Measurements from ENCODE around the gene SMOC2.

Gene SMOC2

GRCh38 chr6:168600381-168600780, 159.4 kb downstream of the SMOC2 start:
- TF ChIP-seq CTCF (IDR thresholded peaks at IDR 0.05; ENCODE audit: low read depth, low read length), result no peak
- no peak overlapping the region for H3K4me3 ChIP-seq (ENCODE audit: low read depth, low read length)

GRCh38 chr6:168601111-168601510, 160.1 kb downstream of the SMOC2 start:
- H3K4me3 ChIP-seq (ENCODE audit: low read depth, low read length), result no peak overlapping the region
- TF ChIP-seq CTCF (IDR thresholded peaks at IDR 0.05; ENCODE audit: low read depth, low read length), result no peak

GRCh38 chr6:168601546-168601945, 160.6 kb downstream of the SMOC2 start:
- TF ChIP-seq CTCF (IDR thresholded peaks at IDR 0.05; ENCODE audit: low read depth, low read length), result no peak
- no peak overlapping the region for H3K4me3 ChIP-seq (ENCODE audit: low read depth, low read length)

- TF ChIP-seq CTCF (IDR thresholded peaks at IDR 0.05; ENCODE audit: low read depth, low read length), result no peak
- H3K4me3 ChIP-seq (ENCODE audit: low read depth, low read length), result no peak overlapping the region
Measured at GRCh38 chr6:168602576-168602975, 161.6 kb downstream of the SMOC2 start.

GRCh38 chr6:168603234-168603633, 162.2 kb downstream of the SMOC2 start:
- H3K4me3 ChIP-seq (ENCODE audit: low read depth, low read length), result no peak overlapping the region
- TF ChIP-seq CTCF (IDR thresholded peaks at IDR 0.05; ENCODE audit: low read depth, low read length), result no peak

GRCh38 chr6:168605964-168606363, 165.0 kb downstream of the SMOC2 start:
- H3K4me3 ChIP-seq (ENCODE audit: low read depth, low read length), result no peak overlapping the region
- no peak for TF ChIP-seq CTCF (IDR thresholded peaks at IDR 0.05; ENCODE audit: low read depth, low read length)

- TF ChIP-seq CTCF (IDR thresholded peaks at IDR 0.05; ENCODE audit: low read depth, low read length), result no peak
Measured at GRCh38 chr6:168606722-168607121, 165.7 kb downstream of the SMOC2 start.

More at GRCh38 chr6:168606722-168607121, 165.7 kb downstream of the SMOC2 start:
- no peak overlapping the region for H3K4me3 ChIP-seq (ENCODE audit: low read depth, low read length)

Measured in WI38 (cell line).